ENCODE results near the gene BRAP.
"Not testable (repeated sequence)": the region's sequence is repeated elsewhere in the genome, so short reads cannot be mapped to it uniquely, and the experiment has no call there.

Gene BRAP, protein sequence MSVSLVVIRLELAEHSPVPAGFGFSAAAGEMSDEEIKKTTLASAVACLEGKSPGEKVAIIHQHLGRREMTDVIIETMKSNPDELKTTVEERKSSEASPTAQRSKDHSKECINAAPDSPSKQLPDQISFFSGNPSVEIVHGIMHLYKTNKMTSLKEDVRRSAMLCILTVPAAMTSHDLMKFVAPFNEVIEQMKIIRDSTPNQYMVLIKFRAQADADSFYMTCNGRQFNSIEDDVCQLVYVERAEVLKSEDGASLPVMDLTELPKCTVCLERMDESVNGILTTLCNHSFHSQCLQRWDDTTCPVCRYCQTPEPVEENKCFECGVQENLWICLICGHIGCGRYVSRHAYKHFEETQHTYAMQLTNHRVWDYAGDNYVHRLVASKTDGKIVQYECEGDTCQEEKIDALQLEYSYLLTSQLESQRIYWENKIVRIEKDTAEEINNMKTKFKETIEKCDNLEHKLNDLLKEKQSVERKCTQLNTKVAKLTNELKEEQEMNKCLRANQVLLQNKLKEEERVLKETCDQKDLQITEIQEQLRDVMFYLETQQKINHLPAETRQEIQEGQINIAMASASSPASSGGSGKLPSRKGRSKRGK

GRCh38 chr12:111685811-111686573, at the start of gene BRAP, which contains the start of gene ACAD10:
Gene BRAP (minus strand): TSS chr12:111685956. CDS start chr12:111685792, 164 bp downstream.
Gene ACAD10 (plus strand): TSS chr12:111686053. CDS start chr12:111692710, 6,657 bp downstream.
- POLR2A ChIA-PET = interaction anchor here (0.6 to 1.4 kb wide), 7 partner anchors 8 to 280 kb away, joined by 3 to 4 read pairs (median 3); partner anchors contain the start of gene SH2B3
- peak within 1 kb of the TSS; percentile 99 for H3K4me3 ChIP-seq (ENCODE audit: low read depth, low read length)
- CTCF ChIA-PET = interaction anchor here (1.1 to 3.0 kb wide), 6 partner anchors 9 to 288 kb away, joined by 3 to 9 read pairs (median 6); no protein-coding TSS in a partner anchor
- peak; percentile 52 for DNase-seq (ENCODE audit: low read depth, low spot score)
- TF ChIP-seq, protein P1, sequence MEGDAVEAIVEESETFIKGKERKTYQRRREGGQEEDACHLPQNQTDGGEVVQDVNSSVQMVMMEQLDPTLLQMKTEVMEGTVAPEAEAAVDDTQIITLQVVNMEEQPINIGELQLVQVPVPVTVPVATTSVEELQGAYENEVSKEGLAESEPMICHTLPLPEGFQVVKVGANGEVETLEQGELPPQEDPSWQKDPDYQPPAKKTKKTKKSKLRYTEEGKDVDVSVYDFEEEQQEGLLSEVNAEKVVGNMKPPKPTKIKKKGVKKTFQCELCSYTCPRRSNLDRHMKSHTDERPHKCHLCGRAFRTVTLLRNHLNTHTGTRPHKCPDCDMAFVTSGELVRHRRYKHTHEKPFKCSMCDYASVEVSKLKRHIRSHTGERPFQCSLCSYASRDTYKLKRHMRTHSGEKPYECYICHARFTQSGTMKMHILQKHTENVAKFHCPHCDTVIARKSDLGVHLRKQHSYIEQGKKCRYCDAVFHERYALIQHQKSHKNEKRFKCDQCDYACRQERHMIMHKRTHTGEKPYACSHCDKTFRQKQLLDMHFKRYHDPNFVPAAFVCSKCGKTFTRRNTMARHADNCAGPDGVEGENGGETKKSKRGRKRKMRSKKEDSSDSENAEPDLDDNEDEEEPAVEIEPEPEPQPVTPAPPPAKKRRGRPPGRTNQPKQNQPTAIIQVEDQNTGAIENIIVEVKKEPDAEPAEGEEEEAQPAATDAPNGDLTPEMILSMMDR (IDR thresholded peaks at IDR 0.05; ENCODE audit: insufficient read depth, low read length, missing control alignments) = no peak

DNA sequence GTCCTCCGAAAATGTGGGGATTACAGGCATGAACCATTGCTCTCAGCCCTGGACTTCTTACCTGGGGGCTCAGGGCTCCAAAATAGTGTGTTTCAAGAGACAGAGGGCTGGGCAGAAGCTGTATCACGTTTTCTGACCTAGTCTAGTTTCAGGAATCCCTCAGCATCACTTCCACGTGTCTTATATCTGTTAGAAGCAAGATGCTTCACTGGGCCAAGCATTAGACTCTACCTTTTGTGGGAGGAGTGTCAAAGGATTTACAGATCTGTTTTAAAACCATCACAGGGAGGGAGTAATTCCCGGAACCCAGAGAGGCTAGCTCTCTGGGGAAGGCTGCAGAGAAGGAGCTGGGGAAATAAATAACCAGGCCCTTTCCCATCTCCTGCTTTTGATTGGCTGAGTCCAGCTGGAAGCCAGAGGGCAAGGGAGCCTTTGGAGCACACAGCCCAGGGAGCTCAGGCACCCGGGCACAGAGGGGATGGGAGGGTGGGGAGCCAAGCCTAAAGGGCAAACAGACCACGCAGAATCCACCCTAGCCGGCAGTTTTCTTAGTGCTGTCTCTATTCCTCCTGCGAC, 47.7 kb upstream of the BRAP start:
- H3K4me3 ChIP-seq (ENCODE audit: low read depth, low read length) = no peak overlapping the region
- TF ChIP-seq, protein P1 (IDR thresholded peaks at IDR 0.05; ENCODE audit: insufficient read depth, low read length, missing control alignments) = no peak
- ChIA-PET POLR2A (no interaction called here), CTCF (no interaction called here)
- no peak for DNase-seq (ENCODE audit: low read depth, low spot score)

DNA sequence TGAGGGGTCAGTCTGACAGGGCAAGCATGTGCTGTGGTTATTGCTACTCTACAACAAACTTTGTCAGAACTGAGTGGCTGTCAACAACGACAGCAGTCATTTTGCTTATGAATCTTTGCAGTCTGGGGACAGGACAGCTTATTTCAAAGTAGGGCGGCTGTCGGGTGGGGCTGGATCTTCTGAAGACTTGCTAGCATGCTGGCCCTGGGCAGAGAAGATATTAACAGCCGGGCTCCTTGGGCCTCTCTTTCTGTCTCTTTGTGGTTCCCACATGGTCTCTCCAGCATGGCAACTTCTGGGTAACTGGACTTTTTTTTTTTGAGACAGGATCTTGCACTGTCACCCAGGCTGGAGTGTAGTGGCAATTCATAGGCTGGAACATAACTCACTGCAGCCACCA, 47.0 kb upstream of the BRAP start:
- TF ChIP-seq, protein P1 (IDR thresholded peaks at IDR 0.05; ENCODE audit: insufficient read depth, low read length, missing control alignments) = no peak
- ChIA-PET CTCF (interaction anchor here (0.6 kb wide), 1 partner anchor 218 kb away, joined by 4 read pairs; no protein-coding TSS in a partner anchor), POLR2A (no interaction called here)
- DNase-seq (ENCODE audit: low read depth, low spot score) = no peak
- no peak overlapping the region for H3K4me3 ChIP-seq (ENCODE audit: low read depth, low read length)

GRCh38 chr12:111730420-111730819, 44.7 kb upstream of the BRAP start:
- ChIA-PET CTCF (interaction anchor here (0.5 to 2.9 kb wide), 2 partner anchors 13 to 82 kb away, joined by 4 to 9 read pairs; no protein-coding TSS in a partner anchor), POLR2A (no interaction called here)
- H3K4me3 ChIP-seq (ENCODE audit: low read depth, low read length) = no peak overlapping the region
- TF ChIP-seq, protein P1 (IDR thresholded peaks at IDR 0.05; ENCODE audit: insufficient read depth, low read length, missing control alignments) = no peak
- DNase-seq (ENCODE audit: low read depth, low spot score) = no peak

- TF ChIP-seq, protein P1 (IDR thresholded peaks at IDR 0.05; ENCODE audit: insufficient read depth, low read length, missing control alignments) = no peak
- ChIA-PET CTCF (interaction anchor here (1.2 to 2.9 kb wide), 2 partner anchors 9 to 84 kb away, joined by 3 to 9 read pairs; no protein-coding TSS in a partner anchor), POLR2A (no interaction called here)
- no peak overlapping the region for H3K4me3 ChIP-seq (ENCODE audit: low read depth, low read length)
- peak; percentile 7 for DNase-seq (ENCODE audit: low read depth, low spot score)
Observed at GRCh38 chr12:111728795-111729194, 43.0 kb upstream of the BRAP start.

GRCh38 chr12:111723646-111724360, 38.0 kb upstream of the BRAP start:
- DNase-seq (ENCODE audit: low read depth, low spot score); H3K4me3 ChIP-seq (ENCODE audit: low read depth, low read length); CTCF ChIA-PET; POLR2A ChIA-PET: not testable (repeated sequence)

Data from AG04449 (cell line).